Nephron (organoid): ENCODE measurements around the gene FAM120C.

ENCODE experiments used
- H3K27ac Mint-ChIP-seq, 3 experiments: 2 replicates each; pipeline ENCODE4 v1.8.0; 2020; ENCODE audit warnings: mixed read lengths in 3 of 3, mild to moderate bottlenecking in 2 of 3, moderate library complexity in 1 of 3
- H3K27me3 Mint-ChIP-seq: 2 replicates; pipeline ENCODE4 v1.8.0; 2021; ENCODE audit warnings: low read depth, mild to moderate bottlenecking, moderate library complexity, mixed read lengths
- H3K36me3 Mint-ChIP-seq: 2 replicates; pipeline ENCODE4 v1.8.0; 2020; ENCODE audit warnings: low read depth, mixed read lengths
- H3K4me1 Mint-ChIP-seq: 2 replicates; pipeline ENCODE4 v1.8.0; 2020; ENCODE audit warnings: mixed read lengths
- H3K4me3 Mint-ChIP-seq, 3 experiments: 2 replicates each; pipeline ENCODE4 v1.8.0; 2020; ENCODE audit warnings: mild to moderate bottlenecking in 3 of 3, mixed read lengths in 3 of 3, moderate library complexity in 2 of 3
- H3K9me3 Mint-ChIP-seq: 2 replicates; pipeline ENCODE4 v1.8.0; 2020; ENCODE audit warnings: mixed read lengths
- CTCF ChIP-seq, 3 experiments: fragments of 200-600 bp; sonication (generic); IDR thresholded peaks; one replicate each; pipeline ENCODE4 v1.5.0; 2021; ENCODE audit warnings: antibody characterized with exemption in 3 of 3; ENCODE audit not compliant: unreplicated experiment in 3 of 3

Gene FAM120C

GRCh38 chrX:54182864-54183613 is at the start of gene FAM120C:
Gene FAM120C, minus strand, starts transcription at chrX:54183254. Its CDS starts 56 bp downstream, at chrX:54183198.
- H3K27ac Mint-ChIP-seq: peak within 1 kb of the TSS; percentile 87 to 99 (median 95)
- H3K4me3 Mint-ChIP-seq: peak within 1 kb of the TSS; percentile 86 to 88 (median 88)
- no peaks in the 10 kb centered on the region for H3K27me3 Mint-ChIP-seq
- H3K4me1 Mint-ChIP-seq: peaks cover 30% of the 10 kb centered on the region
- no peaks in the 10 kb centered on the region for H3K36me3 Mint-ChIP-seq
- no peak for TF ChIP-seq CTCF (IDR thresholded peaks at IDR 0.05; ENCODE audit: unreplicated experiment in 3 of 3)
- peaks cover 5% of the 10 kb centered on the region for H3K9me3 Mint-ChIP-seq

GRCh38 chrX:54230435-54231148 is 47.5 kb upstream of the FAM120C start:
- no peak for TF ChIP-seq CTCF (IDR thresholded peaks at IDR 0.05; ENCODE audit: unreplicated experiment in 3 of 3)
- Mint-ChIP-seq H3K4me1 (no peaks in the 10 kb centered on the region), H3K4me3 (no peak overlapping the region), H3K27ac (no peak overlapping the region), H3K9me3 (peaks cover 14% of the 10 kb centered on the region), H3K36me3 (peaks cover 45% of the 10 kb centered on the region), H3K27me3 (no peaks in the 10 kb centered on the region)

- peaks cover 9% of the 10 kb centered on the region for H3K9me3 Mint-ChIP-seq
- peaks cover 23% of the 10 kb centered on the region for H3K36me3 Mint-ChIP-seq
- no peak for TF ChIP-seq CTCF (IDR thresholded peaks at IDR 0.05; ENCODE audit: unreplicated experiment in 3 of 3)
- no peaks in the 10 kb centered on the region for H3K4me1 Mint-ChIP-seq
- H3K27me3 Mint-ChIP-seq: no peaks in the 10 kb centered on the region
- H3K4me3 Mint-ChIP-seq: no peak overlapping the region
- no peak overlapping the region for H3K27ac Mint-ChIP-seq
Measured at GRCh38 chrX:54223581-54223980, 40.5 kb upstream of the FAM120C start.

GRCh38 chrX:54213603-54214002 is 30.5 kb upstream of the FAM120C start:
- no peak for TF ChIP-seq CTCF (IDR thresholded peaks at IDR 0.05; ENCODE audit: unreplicated experiment in 3 of 3)
- Mint-ChIP-seq H3K27ac (no peak overlapping the region), H3K4me3 (no peak overlapping the region), H3K4me1 (no peaks in the 10 kb centered on the region), H3K27me3 (no peaks in the 10 kb centered on the region), H3K9me3 (peaks cover 14% of the 10 kb centered on the region), H3K36me3 (peaks cover 31% of the 10 kb centered on the region)

- peaks cover 10% of the 10 kb centered on the region for H3K36me3 Mint-ChIP-seq
Measured at GRCh38 chrX:54208531-54208930, 25.5 kb upstream of the FAM120C start.

More at GRCh38 chrX:54208531-54208930, 25.5 kb upstream of the FAM120C start:
- Mint-ChIP-seq H3K27me3 (no peaks in the 10 kb centered on the region), H3K27ac (peak overlapping the region in 1 of 3 experiments; percentile 37), H3K4me3 (no peak overlapping the region), H3K9me3 (peaks cover 8% of the 10 kb centered on the region), H3K4me1 (no peaks in the 10 kb centered on the region)
- no peak for TF ChIP-seq CTCF (IDR thresholded peaks at IDR 0.05; ENCODE audit: unreplicated experiment in 3 of 3)
